ENCODE data around the gene MEPE. TPM values are rescaled to one million over a fixed set of nuclear protein-coding genes. Genes with fewer than 3 reads are reported as not detected.

MEPE gene, protein sequence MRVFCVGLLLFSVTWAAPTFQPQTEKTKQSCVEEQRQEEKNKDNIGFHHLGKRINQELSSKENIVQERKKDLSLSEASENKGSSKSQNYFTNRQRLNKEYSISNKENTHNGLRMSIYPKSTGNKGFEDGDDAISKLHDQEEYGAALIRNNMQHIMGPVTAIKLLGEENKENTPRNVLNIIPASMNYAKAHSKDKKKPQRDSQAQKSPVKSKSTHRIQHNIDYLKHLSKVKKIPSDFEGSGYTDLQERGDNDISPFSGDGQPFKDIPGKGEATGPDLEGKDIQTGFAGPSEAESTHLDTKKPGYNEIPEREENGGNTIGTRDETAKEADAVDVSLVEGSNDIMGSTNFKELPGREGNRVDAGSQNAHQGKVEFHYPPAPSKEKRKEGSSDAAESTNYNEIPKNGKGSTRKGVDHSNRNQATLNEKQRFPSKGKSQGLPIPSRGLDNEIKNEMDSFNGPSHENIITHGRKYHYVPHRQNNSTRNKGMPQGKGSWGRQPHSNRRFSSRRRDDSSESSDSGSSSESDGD
- total RNA-seq: not detected in 2 replicates
- total RNA-seq (2013): not detected
- polyA plus RNA-seq: not detected in 2 replicates
- not detected in 2 replicates for polyA minus RNA-seq

DNA sequence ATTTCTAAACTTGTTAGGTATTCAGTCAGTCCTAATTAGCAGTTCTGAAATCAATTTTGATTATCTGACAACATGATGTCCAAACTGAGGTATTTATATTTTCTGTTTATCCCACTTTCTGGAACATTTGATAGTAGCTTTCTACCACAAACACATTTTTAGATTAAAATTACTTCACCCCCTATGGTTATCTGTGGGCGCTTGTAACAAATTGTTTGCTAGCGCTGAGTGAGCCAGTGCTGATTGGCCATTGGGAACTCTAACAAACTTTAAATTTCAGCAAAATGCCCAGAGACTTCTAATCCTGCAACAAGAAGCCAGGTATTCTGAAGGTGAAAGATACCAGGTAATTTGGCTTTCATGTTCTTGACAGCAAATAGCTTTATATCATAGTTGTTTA lies at the start of gene MEPE:
Gene MEPE, plus strand, starts transcription at position 301 of the 400 bp plus-strand sequence. CDS start 1,746 bp downstream, outside the sequence.
- no peaks in the 10 kb centered on the region for H3K4me1 ChIP-seq (ENCODE audit: control insufficient read depth in 2 of 2, insufficient read depth in 2 of 2, low read length in 2 of 2)
- H3K27ac ChIP-seq (ENCODE audit: low read length in 2 of 2): no peak within 1 kb of the TSS
- peaks cover 12% of the 10 kb centered on the region for H3K27me3 Mint-ChIP-seq
- DNase-seq (no peak), ATAC-seq (ENCODE audit: low read depth) (no peak)
- no CpG with 5 or more reads among the region's 2 CpGs for WGBS (ENCODE audit: insufficient coverage)
- H3K27me3 ChIP-seq (replicated peaks in 1 of 4; ENCODE audit: control extremely low read depth in 1 of 4, control insufficient read depth in 3 of 4, insufficient read depth in 4 of 4, low read length in 3 of 4): no peaks in the 10 kb centered on the region
- no peak within 1 kb of the TSS for H2AFZ ChIP-seq (ENCODE audit: insufficient read depth, low read depth, low read length, poor library complexity, severe bottlenecking)
- no peak within 1 kb of the TSS for H3K9ac ChIP-seq (ENCODE audit: low read length)
- H3K36me3 ChIP-seq (replicated peaks in 1 of 2; ENCODE audit: control extremely low read depth in 1 of 2, control insufficient read depth in 1 of 2, extremely low read depth in 1 of 2, insufficient read depth in 2 of 2, low read length in 1 of 2): no peaks in the 10 kb centered on the region
- no peak within 1 kb of the TSS for H3K4me2 ChIP-seq (replicated peaks; ENCODE audit: low read depth, low read length, poor library complexity, severe bottlenecking)
- no peaks in the 10 kb centered on the region for H3K9me3 Mint-ChIP-seq (ENCODE audit: insufficient read depth)
- CTCF ChIA-PET: interaction anchor here (1.1 kb wide), 1 partner anchor 16 kb away, joined by 3 read pairs; no protein-coding TSS in a partner anchor
- no peak within 1 kb of the TSS for H3K27ac Mint-ChIP-seq
- no peaks in the 10 kb centered on the region for H4K20me1 ChIP-seq (ENCODE audit: control insufficient read depth, insufficient read depth, low read length, poor library complexity, severe bottlenecking)
- no peaks in the 10 kb centered on the region for H3K79me2 ChIP-seq (ENCODE audit: control insufficient read depth, insufficient read depth, low read length)
- H3K4me3 Mint-ChIP-seq: no peak within 1 kb of the TSS
- intact Hi-C loops (cut with micrococcal nuclease): loop anchor here (10.0 kb wide), 1 partner anchor 158 kb away; no protein-coding TSS in a partner anchor
- no peak within 1 kb of the TSS for H3K4me3 ChIP-seq (ENCODE audit: control extremely low read depth in 1 of 5, extremely low read depth in 1 of 5, insufficient read depth in 1 of 5, low read depth in 2 of 5, low read length in 4 of 5)
- no peaks in the 10 kb centered on the region for H3K4me1 Mint-ChIP-seq
- H3K9me3 ChIP-seq (ENCODE audit: control extremely low read depth in 1 of 3, control insufficient read depth in 2 of 3, insufficient read depth in 1 of 3, low read length in 2 of 3): no peaks in the 10 kb centered on the region
- POLR2A ChIA-PET: no interaction called here
- TF ChIP-seq EZH2 (IDR thresholded peaks at IDR 0.05; ENCODE audit: borderline replicate concordance, insufficient read depth, low read depth, low read length, poor library complexity, severe bottlenecking): no peak
- TF ChIP-seq, protein P1, sequence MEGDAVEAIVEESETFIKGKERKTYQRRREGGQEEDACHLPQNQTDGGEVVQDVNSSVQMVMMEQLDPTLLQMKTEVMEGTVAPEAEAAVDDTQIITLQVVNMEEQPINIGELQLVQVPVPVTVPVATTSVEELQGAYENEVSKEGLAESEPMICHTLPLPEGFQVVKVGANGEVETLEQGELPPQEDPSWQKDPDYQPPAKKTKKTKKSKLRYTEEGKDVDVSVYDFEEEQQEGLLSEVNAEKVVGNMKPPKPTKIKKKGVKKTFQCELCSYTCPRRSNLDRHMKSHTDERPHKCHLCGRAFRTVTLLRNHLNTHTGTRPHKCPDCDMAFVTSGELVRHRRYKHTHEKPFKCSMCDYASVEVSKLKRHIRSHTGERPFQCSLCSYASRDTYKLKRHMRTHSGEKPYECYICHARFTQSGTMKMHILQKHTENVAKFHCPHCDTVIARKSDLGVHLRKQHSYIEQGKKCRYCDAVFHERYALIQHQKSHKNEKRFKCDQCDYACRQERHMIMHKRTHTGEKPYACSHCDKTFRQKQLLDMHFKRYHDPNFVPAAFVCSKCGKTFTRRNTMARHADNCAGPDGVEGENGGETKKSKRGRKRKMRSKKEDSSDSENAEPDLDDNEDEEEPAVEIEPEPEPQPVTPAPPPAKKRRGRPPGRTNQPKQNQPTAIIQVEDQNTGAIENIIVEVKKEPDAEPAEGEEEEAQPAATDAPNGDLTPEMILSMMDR (IDR thresholded peaks at IDR 0.05): no peak

DNA sequence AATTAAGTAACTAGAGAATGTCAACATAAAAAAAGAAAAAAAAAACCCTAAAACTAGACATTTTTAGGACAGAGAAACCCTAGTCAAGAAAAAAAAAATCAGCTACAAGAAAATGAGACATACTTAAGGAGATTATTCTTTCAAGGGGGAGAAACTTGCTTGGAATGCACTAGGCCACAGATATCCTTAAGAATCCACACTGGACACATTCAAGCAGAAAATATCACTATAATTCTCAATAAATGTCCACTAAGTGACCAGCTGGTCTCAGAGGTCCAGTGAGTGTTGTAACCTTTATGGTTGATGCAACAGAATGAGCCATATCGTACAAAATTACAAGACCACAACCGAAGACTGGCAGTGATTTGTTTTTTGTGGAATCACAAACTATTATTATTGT lies 49.0 kb upstream of the MEPE start:
- POLR2A ChIA-PET: no interaction called here
- H3K27ac ChIP-seq (ENCODE audit: low read length in 2 of 2): no peak overlapping the region
- Mint-ChIP-seq H3K4me3 (no peak overlapping the region), H3K9me3 (ENCODE audit: insufficient read depth) (no peaks in the 10 kb centered on the region), H3K27me3 (no peaks in the 10 kb centered on the region), H3K27ac (no peak overlapping the region), H3K4me1 (no peaks in the 10 kb centered on the region)
- CTCF ChIA-PET: no interaction called here
- intact Hi-C loops (cut with micrococcal nuclease): no loop called here
- H3K36me3 ChIP-seq (replicated peaks in 1 of 2; ENCODE audit: control extremely low read depth in 1 of 2, control insufficient read depth in 1 of 2, extremely low read depth in 1 of 2, insufficient read depth in 2 of 2, low read length in 1 of 2): no peaks in the 10 kb centered on the region
- H3K9me3 ChIP-seq (ENCODE audit: control extremely low read depth in 1 of 3, control insufficient read depth in 2 of 3, insufficient read depth in 1 of 3, low read length in 2 of 3): peaks cover 0 to 4% (median 0%) of the 10 kb centered on the region in 3 donors
- H3K4me2 ChIP-seq (replicated peaks; ENCODE audit: low read depth, low read length, poor library complexity, severe bottlenecking): no peak overlapping the region
- H3K4me3 ChIP-seq (ENCODE audit: control extremely low read depth in 1 of 5, extremely low read depth in 1 of 5, insufficient read depth in 1 of 5, low read depth in 2 of 5, low read length in 4 of 5): no peak overlapping the region
- H3K79me2 ChIP-seq (ENCODE audit: control insufficient read depth, insufficient read depth, low read length): no peaks in the 10 kb centered on the region
- H2AFZ ChIP-seq (ENCODE audit: insufficient read depth, low read depth, low read length, poor library complexity, severe bottlenecking): no peak overlapping the region
- TF ChIP-seq EZH2 (IDR thresholded peaks at IDR 0.05; ENCODE audit: borderline replicate concordance, insufficient read depth, low read depth, low read length, poor library complexity, severe bottlenecking): no peak
- TF ChIP-seq, protein P1 (IDR thresholded peaks at IDR 0.05): no peak
- DNase-seq (no peak), ATAC-seq (ENCODE audit: low read depth) (no peak)
- H4K20me1 ChIP-seq (ENCODE audit: control insufficient read depth, insufficient read depth, low read length, poor library complexity, severe bottlenecking): no peaks in the 10 kb centered on the region
- H3K9ac ChIP-seq (ENCODE audit: low read length): no peak overlapping the region
- H3K27me3 ChIP-seq (replicated peaks in 1 of 4; ENCODE audit: control extremely low read depth in 1 of 4, control insufficient read depth in 3 of 4, insufficient read depth in 4 of 4, low read length in 3 of 4): no peaks in the 10 kb centered on the region
- no peaks in the 10 kb centered on the region for H3K4me1 ChIP-seq (ENCODE audit: control insufficient read depth in 2 of 2, insufficient read depth in 2 of 2, low read length in 2 of 2)
- WGBS (ENCODE audit: insufficient coverage): no CpG with 5 or more reads among the region's 2 CpGs
